Activated T-helper 2 cell treated with anti-CD3 and anti-CD28 coated beads, Interferon-gamma antibody, Interleukin-2, Interleukin-4, amounts not matched to agents 10 μg/mL and 5 μg/mL and 100 μg/mL, durations not matched to agents 14 hours and 24 hours and 36 hours (primary cell): Measurements from ENCODE around the gene EXTL1. TPM values are rescaled to one million over a fixed set of nuclear protein-coding genes. Genes with fewer than 3 reads are reported as not detected.

Experiments used
- DNase-seq: peaks from one replicate; pipeline ENCODE4 v3.0.0; 2021; ENCODE audit warnings: low spot score
- H3K27ac Mint-ChIP-seq: one replicate; pipeline ENCODE4 v1.8.0; 2021; ENCODE audit warnings: mixed read lengths
- H3K27me3 Mint-ChIP-seq: one replicate; pipeline ENCODE4 v1.8.0; 2021; ENCODE audit warnings: low read depth, mixed read lengths
- H3K36me3 Mint-ChIP-seq: one replicate; pipeline ENCODE4 v1.8.0; 2021; ENCODE audit warnings: low read depth, mixed read lengths
- H3K4me1 Mint-ChIP-seq: one replicate; pipeline ENCODE4 v1.8.0; 2021; ENCODE audit warnings: low read depth, mixed read lengths
- H3K4me3 Mint-ChIP-seq: one replicate; pipeline ENCODE4 v1.8.0; 2021; ENCODE audit warnings: low read depth, mild to moderate bottlenecking, moderate library complexity, mixed read lengths
- H3K9me3 Mint-ChIP-seq: one replicate; pipeline ENCODE4 v1.8.0; 2021; ENCODE audit warnings: mixed read lengths
- intact Hi-C: fragments of 100-400 bp; cut with micrococcal nuclease; formaldehyde crosslinking; loops from one replicate; pipeline ENCODE4 v1.15.1; 2023
- total RNA-seq: library from RNA; stranded (reverse); gene quantifications from 2 replicates; pipeline ENCODE4 v1.2.3, GENCODE V29; 2022

The EXTL1 gene
- total RNA-seq, 1 donor from 2014 or later, result not detected

GRCh38 chr1:26044414-26044813 is 22.8 kb downstream of the EXTL1 start:
- Mint-ChIP-seq H3K27me3 (peaks cover 59% of the 10 kb centered on the region), H3K36me3 (no peaks in the 10 kb centered on the region), H3K27ac (no peak overlapping the region), H3K9me3 (no peaks in the 10 kb centered on the region), H3K4me3 (no peak overlapping the region), H3K4me1 (no peaks in the 10 kb centered on the region)
- intact Hi-C loops, result loop anchor here (10.0 kb wide), 1 partner anchor 360 kb away; no protein-coding TSS in a partner anchor
- no peak for DNase-seq

GRCh38 chr1:26044971-26045721 is 23.6 kb downstream of the EXTL1 start:
- Mint-ChIP-seq H3K4me1 (no peaks in the 10 kb centered on the region), H3K4me3 (no peak overlapping the region), H3K27me3 (peaks cover 65% of the 10 kb centered on the region), H3K36me3 (no peaks in the 10 kb centered on the region), H3K9me3 (no peaks in the 10 kb centered on the region), H3K27ac (no peak overlapping the region)
- DNase-seq, result no peak
- intact Hi-C loops, result loop anchor here (10.0 kb wide), 1 partner anchor 360 kb away; no protein-coding TSS in a partner anchor

GRCh38 chr1:26045722-26046245 is 24.2 kb downstream of the EXTL1 start, which contains the start of gene SLC30A2:
Gene SLC30A2, minus strand, starts transcription at chr1:26046118. Its CDS starts 222 bp downstream, at chr1:26045896.
- Mint-ChIP-seq H3K9me3 (no peaks in the 10 kb centered on the region), H3K4me3 (no peak within 1 kb of the TSS), H3K36me3 (no peaks in the 10 kb centered on the region), H3K4me1 (no peaks in the 10 kb centered on the region), H3K27ac (no peak within 1 kb of the TSS), H3K27me3 (peaks cover 70% of the 10 kb centered on the region)
- intact Hi-C loops, result loop anchor here (10.0 kb wide), 1 partner anchor 359 kb away; no protein-coding TSS in a partner anchor
- no peak for DNase-seq

GRCh38 chr1:26046246-26047095 is 24.9 kb downstream of the EXTL1 start:
- no peak overlapping the region for H3K4me3 Mint-ChIP-seq
- H3K36me3 Mint-ChIP-seq, result no peaks in the 10 kb centered on the region
- intact Hi-C loops, result loop anchor here (10.0 kb wide), 1 partner anchor 358 kb away; no protein-coding TSS in a partner anchor
- no peaks in the 10 kb centered on the region for H3K4me1 Mint-ChIP-seq
- no peak overlapping the region for H3K27ac Mint-ChIP-seq
- peaks cover 75% of the 10 kb centered on the region for H3K27me3 Mint-ChIP-seq
- no peaks in the 10 kb centered on the region for H3K9me3 Mint-ChIP-seq
- DNase-seq, result no peak

- H3K9me3 Mint-ChIP-seq, result no peaks in the 10 kb centered on the region
- no peaks in the 10 kb centered on the region for H3K4me1 Mint-ChIP-seq
- intact Hi-C loops, result loop anchor here (10.0 kb wide), 1 partner anchor 357 kb away; no protein-coding TSS in a partner anchor
- H3K4me3 Mint-ChIP-seq, result no peak overlapping the region
- H3K27me3 Mint-ChIP-seq, result peaks cover 73% of the 10 kb centered on the region
- no peak for DNase-seq
- H3K27ac Mint-ChIP-seq, result no peak overlapping the region
- no peaks in the 10 kb centered on the region for H3K36me3 Mint-ChIP-seq
Measured at GRCh38 chr1:26047278-26047874, 25.8 kb downstream of the EXTL1 start.

GRCh38 chr1:26049531-26050247 is 28.1 kb downstream of the EXTL1 start:
- Mint-ChIP-seq H3K36me3 (no peaks in the 10 kb centered on the region), H3K4me1 (no peaks in the 10 kb centered on the region), H3K4me3 (no peak overlapping the region), H3K27ac (no peak overlapping the region), H3K27me3 (peaks cover 68% of the 10 kb centered on the region), H3K9me3 (no peaks in the 10 kb centered on the region)
- intact Hi-C loops, result loop anchor here (10.0 kb wide), 1 partner anchor 355 kb away; no protein-coding TSS in a partner anchor
- DNase-seq, result no peak

- H3K27me3 Mint-ChIP-seq, result peaks cover 63% of the 10 kb centered on the region
- H3K4me1 Mint-ChIP-seq, result no peaks in the 10 kb centered on the region
- intact Hi-C loops, result no loop called here
- H3K9me3 Mint-ChIP-seq, result no peaks in the 10 kb centered on the region
- no peaks in the 10 kb centered on the region for H3K36me3 Mint-ChIP-seq
- DNase-seq, result no peak
- H3K27ac Mint-ChIP-seq, result no peak overlapping the region
- no peak overlapping the region for H3K4me3 Mint-ChIP-seq
Measured at GRCh38 chr1:26050248-26050640, 28.7 kb downstream of the EXTL1 start.

GRCh38 chr1:26053718-26054560 is 32.4 kb downstream of the EXTL1 start:
- Mint-ChIP-seq H3K9me3 (no peaks in the 10 kb centered on the region), H3K4me3 (no peak overlapping the region), H3K4me1 (no peaks in the 10 kb centered on the region), H3K36me3 (no peaks in the 10 kb centered on the region), H3K27ac (no peak overlapping the region), H3K27me3 (peaks cover 55% of the 10 kb centered on the region)
- intact Hi-C loops, result no loop called here
- DNase-seq, result no peak

- no peak for DNase-seq
- no peaks in the 10 kb centered on the region for H3K4me1 Mint-ChIP-seq
- no peaks in the 10 kb centered on the region for H3K9me3 Mint-ChIP-seq
- H3K36me3 Mint-ChIP-seq, result no peaks in the 10 kb centered on the region
- intact Hi-C loops, result no loop called here
- no peak overlapping the region for H3K27ac Mint-ChIP-seq
- no peak overlapping the region for H3K4me3 Mint-ChIP-seq
- peaks cover 49% of the 10 kb centered on the region for H3K27me3 Mint-ChIP-seq
Measured at GRCh38 chr1:26055041-26055440, 33.5 kb downstream of the EXTL1 start.

- no peaks in the 10 kb centered on the region for H3K36me3 Mint-ChIP-seq
- no peak for DNase-seq
- no peak overlapping the region for H3K27ac Mint-ChIP-seq
- no peaks in the 10 kb centered on the region for H3K4me1 Mint-ChIP-seq
- H3K27me3 Mint-ChIP-seq, result peaks cover 38% of the 10 kb centered on the region
- H3K9me3 Mint-ChIP-seq, result no peaks in the 10 kb centered on the region
- intact Hi-C loops, result no loop called here
- H3K4me3 Mint-ChIP-seq, result no peak overlapping the region
Measured at GRCh38 chr1:26057189-26057588, 35.6 kb downstream of the EXTL1 start.

GRCh38 chr1:26058052-26058595 is 36.5 kb downstream of the EXTL1 start:
- Mint-ChIP-seq H3K4me3 (no peak overlapping the region), H3K4me1 (no peaks in the 10 kb centered on the region), H3K9me3 (no peaks in the 10 kb centered on the region), H3K27me3 (peaks cover 39% of the 10 kb centered on the region), H3K36me3 (no peaks in the 10 kb centered on the region), H3K27ac (no peak overlapping the region)
- no peak for DNase-seq
- intact Hi-C loops, result no loop called here
